ENCODE measurements around the gene ARPP19.
"Not testable (repeated sequence)": the region's sequence is repeated elsewhere in the genome, so short reads cannot be mapped to it uniquely, and the experiment has no call there.

ARPP19 gene

DNA sequence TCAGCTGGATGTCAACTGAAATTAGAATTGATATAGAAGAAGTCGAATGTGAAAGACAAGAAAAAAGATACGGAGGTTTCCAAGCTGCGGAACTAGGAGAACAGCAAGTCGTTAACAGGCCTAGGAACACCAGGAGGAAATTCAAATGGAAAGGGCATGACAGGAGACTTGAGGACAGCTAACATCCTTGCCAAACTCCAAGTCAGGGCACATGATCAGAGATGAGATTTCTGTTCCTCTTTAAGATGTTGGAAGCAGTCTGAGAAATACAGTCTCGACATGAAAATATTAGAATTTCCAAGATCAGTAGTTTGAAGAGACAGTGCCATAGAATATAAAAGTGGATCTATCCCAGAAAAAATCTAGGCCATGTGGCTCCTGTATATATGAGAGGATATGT is 45.2 kb downstream of the ARPP19 start:
- Histone ChIP-seq H3K4me1 (ENCODE audit: control insufficient read depth, low read depth, low read length) (no peaks in the 10 kb centered on the region), H3K9me3 (ENCODE audit: control insufficient read depth, low read depth, low read length) (no peaks in the 10 kb centered on the region), H3K27me3 (ENCODE audit: control insufficient read depth, insufficient read depth, low read length) (peaks cover 17% of the 10 kb centered on the region), H3K27ac (ENCODE audit: low read length) (no peak overlapping the region), H3K36me3 (ENCODE audit: control insufficient read depth, low read depth, low read length) (no peaks in the 10 kb centered on the region), H3K4me3 (ENCODE audit: low read length) (no peak overlapping the region), H3K9ac (ENCODE audit: low read length) (no peak overlapping the region)

DNA sequence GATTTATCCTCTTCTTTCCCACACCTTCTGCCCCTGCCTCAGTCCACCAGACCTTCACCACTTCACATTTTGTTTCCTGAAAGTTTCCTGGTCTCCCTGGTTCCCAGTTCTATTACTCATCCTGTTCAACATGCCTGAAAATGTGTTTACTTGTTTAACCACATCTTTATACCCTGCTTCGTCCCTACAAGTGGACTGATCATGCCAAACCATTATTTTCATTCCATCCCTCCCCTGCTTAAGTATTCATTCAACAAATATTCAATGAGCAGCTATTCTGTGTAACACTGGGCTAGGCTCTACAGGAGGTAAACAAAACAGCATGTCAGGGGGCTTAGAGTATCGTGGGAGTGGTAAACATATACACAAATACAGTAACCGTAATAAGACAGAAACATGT is 45.6 kb downstream of the ARPP19 start:
- H3K9me3 ChIP-seq (ENCODE audit: control insufficient read depth, low read depth, low read length): no peaks in the 10 kb centered on the region
- H3K4me1 ChIP-seq (ENCODE audit: control insufficient read depth, low read depth, low read length): no peaks in the 10 kb centered on the region
- no peaks in the 10 kb centered on the region for H3K36me3 ChIP-seq (ENCODE audit: control insufficient read depth, low read depth, low read length)
- H3K4me3 ChIP-seq (ENCODE audit: low read length): no peak overlapping the region
- no peak overlapping the region for H3K9ac ChIP-seq (ENCODE audit: low read length)
- peaks cover 15% of the 10 kb centered on the region for H3K27me3 ChIP-seq (ENCODE audit: control insufficient read depth, insufficient read depth, low read length)
- H3K27ac ChIP-seq (ENCODE audit: low read length): no peak overlapping the region

DNA sequence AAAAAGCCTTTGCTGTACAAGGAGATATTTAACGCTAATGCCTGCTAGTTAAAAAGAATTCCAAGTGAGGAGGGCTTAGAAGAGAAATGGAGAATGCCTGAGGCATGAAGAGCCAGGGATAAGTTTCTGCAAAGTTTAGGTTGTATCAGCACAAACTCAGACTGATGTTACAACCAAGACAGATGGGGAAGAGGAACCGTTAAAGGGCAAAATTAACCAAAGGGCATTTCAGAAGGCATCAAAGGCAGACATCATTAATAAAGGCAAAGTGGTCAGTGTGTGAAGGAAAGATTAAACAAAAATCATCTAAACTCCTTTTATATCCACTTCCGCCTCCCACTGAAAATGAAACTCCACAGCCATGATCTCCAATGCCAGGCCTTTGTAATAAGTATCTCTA is 47.1 kb downstream of the ARPP19 start:
- H3K36me3 ChIP-seq (ENCODE audit: control insufficient read depth, low read depth, low read length): no peaks in the 10 kb centered on the region
- H3K4me3 ChIP-seq (ENCODE audit: low read length): no peak overlapping the region
- H3K4me1 ChIP-seq (ENCODE audit: control insufficient read depth, low read depth, low read length): no peaks in the 10 kb centered on the region
- H3K9ac ChIP-seq (ENCODE audit: low read length): no peak overlapping the region
- H3K9me3 ChIP-seq (ENCODE audit: control insufficient read depth, low read depth, low read length): no peaks in the 10 kb centered on the region
- H3K27me3 ChIP-seq (ENCODE audit: control insufficient read depth, insufficient read depth, low read length): peaks cover under 1% of the 10 kb centered on the region
- no peak overlapping the region for H3K27ac ChIP-seq (ENCODE audit: low read length)

DNA sequence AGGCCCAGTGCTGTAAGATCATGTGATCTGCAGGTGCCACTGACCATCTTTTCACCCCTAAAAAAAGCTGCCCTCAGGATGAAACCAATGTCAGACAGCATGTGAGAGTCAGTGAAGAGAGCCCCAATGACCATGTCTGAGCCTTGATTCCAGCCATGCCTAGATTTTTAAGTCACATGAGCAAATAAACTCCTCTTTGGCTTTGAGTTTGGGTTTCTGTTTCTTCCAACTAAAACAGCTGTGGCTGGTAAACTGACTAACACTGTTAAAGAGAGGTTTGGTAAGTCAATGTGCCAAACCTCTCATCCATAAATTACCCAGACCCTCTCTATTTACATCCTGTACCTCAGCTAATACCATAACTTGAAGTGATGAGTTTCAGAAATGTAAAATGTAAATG is 48.4 kb downstream of the ARPP19 start:
- no peaks in the 10 kb centered on the region for H3K9me3 ChIP-seq (ENCODE audit: control insufficient read depth, low read depth, low read length)
- H3K4me3 ChIP-seq (ENCODE audit: low read length): no peak overlapping the region
- H3K36me3 ChIP-seq (ENCODE audit: control insufficient read depth, low read depth, low read length): no peaks in the 10 kb centered on the region
- H3K4me1 ChIP-seq (ENCODE audit: control insufficient read depth, low read depth, low read length): no peaks in the 10 kb centered on the region
- H3K27me3 ChIP-seq (ENCODE audit: control insufficient read depth, insufficient read depth, low read length): no peaks in the 10 kb centered on the region
- H3K9ac ChIP-seq (ENCODE audit: low read length): no peak overlapping the region
- no peak overlapping the region for H3K27ac ChIP-seq (ENCODE audit: low read length)

DNA sequence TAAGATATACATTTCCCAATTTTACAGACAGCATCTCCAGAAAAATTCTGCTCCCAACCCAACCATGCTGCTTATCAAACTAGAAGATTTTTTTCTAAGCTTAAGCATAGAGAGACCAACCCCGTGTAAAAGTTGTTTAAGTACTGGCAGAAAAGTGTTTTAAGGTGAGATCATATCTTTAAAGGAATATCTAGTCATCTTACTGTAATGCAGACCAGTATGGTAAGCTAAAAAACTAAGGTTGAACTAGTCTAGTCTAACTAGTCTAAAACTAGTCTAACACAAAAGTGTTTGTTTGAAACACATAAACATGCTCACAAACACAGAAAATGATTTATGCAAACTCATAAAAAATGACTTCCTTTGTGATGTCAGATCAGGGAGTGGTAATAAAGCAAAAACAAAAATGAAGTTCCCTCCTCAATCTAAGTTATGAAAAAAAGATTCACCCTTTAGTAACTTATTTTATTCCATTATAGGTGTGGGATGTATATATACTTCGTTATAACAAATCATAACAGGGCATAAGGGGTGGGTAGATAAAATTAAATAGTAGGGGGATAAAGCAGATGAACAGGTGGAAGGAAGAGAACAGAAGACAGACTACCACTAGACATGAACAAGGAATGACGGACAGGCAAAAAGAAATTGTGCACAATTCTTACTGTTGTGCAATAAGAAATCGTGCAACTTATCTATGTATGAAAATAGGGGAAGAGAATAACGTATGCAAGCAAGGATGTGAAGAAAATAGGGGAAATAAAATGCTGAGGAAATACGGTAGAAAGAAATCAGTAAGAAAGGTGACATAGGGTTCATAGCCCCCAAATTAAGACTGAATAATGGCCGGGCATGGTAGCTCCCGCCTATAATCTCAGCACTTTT is 50.1 kb downstream of the ARPP19 start:
- Histone ChIP-seq H3K9me3 (ENCODE audit: control insufficient read depth, low read depth, low read length) (no peaks in the 10 kb centered on the region), H3K27ac (ENCODE audit: low read length) (no peak overlapping the region), H3K9ac (ENCODE audit: low read length) (no peak overlapping the region), H3K27me3 (ENCODE audit: control insufficient read depth, insufficient read depth, low read length) (no peaks in the 10 kb centered on the region), H3K4me3 (ENCODE audit: low read length) (no peak overlapping the region), H3K36me3 (ENCODE audit: control insufficient read depth, low read depth, low read length) (no peaks in the 10 kb centered on the region), H3K4me1 (ENCODE audit: control insufficient read depth, low read depth, low read length) (no peaks in the 10 kb centered on the region)

DNA sequence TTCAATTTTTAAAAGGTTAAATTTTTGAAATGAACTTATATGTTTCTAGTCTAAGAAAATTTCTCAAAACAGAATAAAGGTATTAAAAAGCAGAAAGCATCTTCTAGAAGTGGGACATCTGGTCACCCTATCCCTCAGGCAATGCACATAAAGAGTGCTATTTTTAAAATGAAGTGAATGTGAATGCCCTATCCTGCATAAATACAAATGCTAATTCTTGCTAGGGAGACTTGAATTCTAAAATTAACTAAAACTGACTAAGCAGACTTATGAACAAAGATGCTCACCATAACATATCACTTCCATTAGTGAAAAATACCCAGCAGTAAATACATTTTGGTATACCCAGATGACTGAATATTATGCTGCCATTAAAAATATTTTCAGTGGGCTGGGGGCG is 51.8 kb downstream of the ARPP19 start:
- Histone ChIP-seq H3K9ac (ENCODE audit: low read length) (no peak overlapping the region), H3K4me1 (ENCODE audit: control insufficient read depth, low read depth, low read length) (no peaks in the 10 kb centered on the region), H3K9me3 (ENCODE audit: control insufficient read depth, low read depth, low read length) (no peaks in the 10 kb centered on the region), H3K27me3 (ENCODE audit: control insufficient read depth, insufficient read depth, low read length) (no peaks in the 10 kb centered on the region), H3K36me3 (ENCODE audit: control insufficient read depth, low read depth, low read length) (no peaks in the 10 kb centered on the region), H3K4me3 (ENCODE audit: low read length) (no peak overlapping the region), H3K27ac (ENCODE audit: low read length) (no peak overlapping the region)

- H3K9me3 ChIP-seq (ENCODE audit: control insufficient read depth, low read depth, low read length): no peaks in the 10 kb centered on the region
- no peaks in the 10 kb centered on the region for H3K4me1 ChIP-seq (ENCODE audit: control insufficient read depth, low read depth, low read length)
- no peak overlapping the region for H3K9ac ChIP-seq (ENCODE audit: low read length)
- no peak overlapping the region for H3K27ac ChIP-seq (ENCODE audit: low read length)
- H3K4me3 ChIP-seq (ENCODE audit: low read length): no peak overlapping the region
- no peaks in the 10 kb centered on the region for H3K27me3 ChIP-seq (ENCODE audit: control insufficient read depth, insufficient read depth, low read length)
- H3K36me3 ChIP-seq (ENCODE audit: control insufficient read depth, low read depth, low read length): no peaks in the 10 kb centered on the region
Observed at GRCh38 chr15:52515343-52515742, 53.5 kb downstream of the ARPP19 start.

DNA sequence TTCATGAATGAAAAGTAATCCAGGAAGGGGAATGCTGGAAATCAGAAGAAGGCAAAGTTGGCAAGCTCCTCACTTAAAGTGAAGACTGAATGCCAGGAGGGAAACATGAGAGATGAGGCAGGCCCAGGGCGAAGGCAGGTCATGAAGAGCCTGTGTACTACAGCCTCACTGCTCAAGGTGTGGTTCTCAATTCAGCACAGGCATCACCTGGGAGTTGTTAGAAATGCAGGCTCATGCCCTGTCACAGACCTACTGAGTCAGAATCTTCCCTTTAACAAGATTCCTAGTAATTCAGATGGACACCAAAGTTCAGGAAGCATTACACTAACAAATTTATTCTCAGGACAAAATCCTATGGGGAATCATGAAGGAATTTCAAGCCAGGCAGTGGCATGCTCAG is 54.3 kb downstream of the ARPP19 start:
- H3K9ac ChIP-seq (ENCODE audit: low read length): no peak overlapping the region
- H3K4me3 ChIP-seq (ENCODE audit: low read length): no peak overlapping the region
- H3K9me3 ChIP-seq (ENCODE audit: control insufficient read depth, low read depth, low read length): no peaks in the 10 kb centered on the region
- no peaks in the 10 kb centered on the region for H3K4me1 ChIP-seq (ENCODE audit: control insufficient read depth, low read depth, low read length)
- no peaks in the 10 kb centered on the region for H3K27me3 ChIP-seq (ENCODE audit: control insufficient read depth, insufficient read depth, low read length)
- H3K36me3 ChIP-seq (ENCODE audit: control insufficient read depth, low read depth, low read length): no peaks in the 10 kb centered on the region
- H3K27ac ChIP-seq (ENCODE audit: low read length): no peak overlapping the region

GRCh38 chr15:52512869-52513268 is 56.0 kb downstream of the ARPP19 start:
- not testable (repeated sequence) for H3K4me1 ChIP-seq (ENCODE audit: control insufficient read depth, low read depth, low read length); H3K4me3 ChIP-seq (ENCODE audit: low read length); H3K9me3 ChIP-seq (ENCODE audit: control insufficient read depth, low read depth, low read length); H3K9ac ChIP-seq (ENCODE audit: low read length); H3K27ac ChIP-seq (ENCODE audit: low read length); H3K27me3 ChIP-seq (ENCODE audit: control insufficient read depth, insufficient read depth, low read length); H3K36me3 ChIP-seq (ENCODE audit: control insufficient read depth, low read depth, low read length)

- no peaks in the 10 kb centered on the region for H3K36me3 ChIP-seq (ENCODE audit: control insufficient read depth, low read depth, low read length)
- no peak overlapping the region for H3K9ac ChIP-seq (ENCODE audit: low read length)
- no peak overlapping the region for H3K4me3 ChIP-seq (ENCODE audit: low read length)
- H3K9me3 ChIP-seq (ENCODE audit: control insufficient read depth, low read depth, low read length): no peaks in the 10 kb centered on the region
- H3K27ac ChIP-seq (ENCODE audit: low read length): no peak overlapping the region
- H3K27me3 ChIP-seq (ENCODE audit: control insufficient read depth, insufficient read depth, low read length): no peaks in the 10 kb centered on the region
- H3K4me1 ChIP-seq (ENCODE audit: control insufficient read depth, low read depth, low read length): no peaks in the 10 kb centered on the region
Observed at GRCh38 chr15:52511084-52511483, 57.7 kb downstream of the ARPP19 start.

GRCh38 chr15:52509500-52510245 is 59.2 kb downstream of the ARPP19 start:
- Histone ChIP-seq H3K9ac (ENCODE audit: low read length) (no peak overlapping the region), H3K27me3 (ENCODE audit: control insufficient read depth, insufficient read depth, low read length) (no peaks in the 10 kb centered on the region), H3K4me1 (ENCODE audit: control insufficient read depth, low read depth, low read length) (no peaks in the 10 kb centered on the region), H3K9me3 (ENCODE audit: control insufficient read depth, low read depth, low read length) (no peaks in the 10 kb centered on the region), H3K4me3 (ENCODE audit: low read length) (no peak overlapping the region), H3K27ac (ENCODE audit: low read length) (no peak overlapping the region), H3K36me3 (ENCODE audit: control insufficient read depth, low read depth, low read length) (no peaks in the 10 kb centered on the region)

DNA sequence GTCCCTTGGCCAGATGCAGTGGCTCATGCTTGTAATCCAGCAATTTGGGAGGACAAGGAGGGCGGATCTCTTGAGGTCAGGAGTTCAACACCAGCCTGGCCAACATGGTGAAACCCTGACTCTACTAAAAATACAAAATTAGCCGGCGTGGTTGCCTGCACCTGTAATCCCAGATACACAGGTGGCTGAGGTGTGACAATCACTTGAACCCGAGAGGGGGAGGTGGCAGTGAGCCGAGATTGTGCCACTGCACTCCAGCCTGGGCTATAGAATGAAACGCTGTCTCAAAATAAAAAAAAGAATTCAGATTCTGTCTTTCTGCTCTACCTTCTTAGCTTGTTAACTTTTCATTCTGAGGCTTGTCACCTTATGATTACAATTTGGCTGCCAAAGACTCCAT is 62.3 kb downstream of the ARPP19 start:
- Histone ChIP-seq H3K9me3 (ENCODE audit: control insufficient read depth, low read depth, low read length) (no peaks in the 10 kb centered on the region), H3K27me3 (ENCODE audit: control insufficient read depth, insufficient read depth, low read length) (no peaks in the 10 kb centered on the region), H3K36me3 (ENCODE audit: control insufficient read depth, low read depth, low read length) (no peaks in the 10 kb centered on the region), H3K4me3 (ENCODE audit: low read length) (no peak overlapping the region), H3K27ac (ENCODE audit: low read length) (no peak overlapping the region), H3K9ac (ENCODE audit: low read length) (no peak overlapping the region), H3K4me1 (ENCODE audit: control insufficient read depth, low read depth, low read length) (no peaks in the 10 kb centered on the region)

Data from iPS-18a (cell line).